Activated T-helper 1 cell treated with anti-CD3 and anti-CD28 coated beads, Interleukin-2, amount 50 U/mL, for 16 hours (primary cell): ENCODE measurements around the gene LEFTY1.

Experiments used
- DNase-seq, 2 donors: peaks; one replicate each; pipeline ENCODE4 v3.0.0-alpha.2; 2020; ENCODE audit warnings: low read depth in 1 of 2, low spot score in 1 of 2

LEFTY1 gene

GRCh38 chr1:225915538-225915991 lies 26.6 kb upstream of the LEFTY1 start:
- no peak for DNase-seq

DNA sequence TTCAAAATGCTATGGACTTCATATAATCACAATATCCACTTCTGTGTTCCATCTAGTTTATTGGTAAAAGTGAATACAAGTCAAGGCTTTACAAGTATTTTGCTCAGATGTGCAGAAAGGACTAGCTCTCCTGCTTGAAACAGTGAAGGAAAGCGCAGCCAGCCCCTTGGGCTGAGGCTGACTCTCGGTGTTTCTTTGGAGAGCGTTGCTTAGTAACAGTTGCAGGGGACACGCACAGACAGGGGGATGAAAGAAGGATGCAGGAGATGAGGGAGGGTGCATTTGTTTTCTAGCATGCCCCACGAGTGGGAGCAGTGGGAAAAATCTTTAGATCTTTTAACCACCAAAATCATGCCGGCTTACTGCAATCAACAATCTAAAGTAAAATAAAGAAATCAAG lies 26.0 kb upstream of the LEFTY1 start:
- DNase-seq, result no peak

GRCh38 chr1:225914391-225914790 lies 25.4 kb upstream of the LEFTY1 start:
- DNase-seq, result no peak

DNA sequence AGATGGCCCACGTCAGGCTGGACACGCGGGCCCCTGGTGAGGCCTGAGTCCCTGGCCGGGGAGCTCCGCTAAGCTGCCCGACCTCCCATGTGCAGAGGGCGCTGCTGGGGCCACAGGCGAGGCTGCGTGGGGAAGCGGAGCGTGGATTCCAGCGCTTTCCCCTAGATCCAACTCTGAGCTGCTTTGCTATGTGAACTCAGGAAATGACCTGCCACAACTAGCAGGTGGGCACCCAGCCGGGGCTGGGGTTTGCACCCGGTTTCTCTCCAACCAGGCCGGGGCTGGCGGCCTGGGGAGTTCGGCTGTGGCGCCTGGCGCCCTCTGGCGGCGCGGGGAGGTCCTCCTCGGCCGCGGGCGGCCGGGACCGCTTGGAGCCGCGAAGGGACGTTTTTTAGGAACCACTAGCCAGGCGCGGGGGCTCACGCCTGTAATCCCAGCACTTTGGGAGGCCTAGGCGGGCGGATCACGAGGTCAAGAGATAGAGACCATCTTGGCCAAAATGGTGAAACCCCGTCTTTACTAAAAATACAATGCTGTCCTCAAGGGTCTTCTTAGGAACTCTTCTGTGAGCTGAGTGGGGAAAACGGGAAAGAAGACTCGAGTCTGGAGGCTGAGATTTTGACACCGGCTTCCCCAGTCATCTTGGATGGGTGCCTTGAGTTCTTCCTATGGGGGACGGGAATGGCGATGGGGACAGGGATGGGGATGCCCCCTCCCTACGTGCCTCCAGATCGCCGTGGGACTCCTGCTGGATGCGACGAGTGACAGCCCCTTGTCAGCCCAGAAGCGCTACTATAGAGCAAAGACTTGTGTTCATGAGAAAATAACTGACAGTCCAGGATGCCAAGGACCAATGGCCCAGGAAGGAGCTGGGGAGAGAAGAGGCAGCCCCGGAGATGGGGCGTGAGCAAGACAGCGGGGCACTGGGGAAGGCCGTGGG lies 22.5 kb upstream of the LEFTY1 start:
- peak; percentile 56 to 57 for DNase-seq

- DNase-seq, result no peak
Observed at GRCh38 chr1:225909477-225909876, 20.5 kb upstream of the LEFTY1 start.

DNA sequence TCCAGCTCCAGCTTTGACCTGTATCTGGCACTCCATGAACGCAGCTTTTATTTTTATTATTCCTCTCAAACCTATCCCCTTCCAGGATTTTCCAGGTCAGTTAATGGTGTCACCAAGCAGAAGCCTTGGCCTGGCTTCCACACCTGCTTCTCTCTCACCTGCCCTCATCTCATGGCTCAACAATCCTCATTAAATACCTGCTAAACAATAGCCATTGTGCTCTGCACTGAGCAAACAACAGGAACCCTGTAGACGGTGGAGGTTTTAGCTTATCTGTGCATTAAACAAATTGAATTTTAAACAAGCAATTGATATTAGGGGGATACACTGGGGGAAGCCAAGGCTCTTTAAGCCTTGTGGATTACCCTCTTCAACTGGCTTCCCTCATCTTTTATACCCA lies 19.8 kb upstream of the LEFTY1 start:
- DNase-seq, result no peak

GRCh38 chr1:225908013-225908640 lies 19.2 kb upstream of the LEFTY1 start:
- no peak for DNase-seq

GRCh38 chr1:225907341-225907740 lies 18.4 kb upstream of the LEFTY1 start:
- DNase-seq, result no peak

- no peak for DNase-seq
Observed at GRCh38 chr1:225906467-225906866, 17.5 kb upstream of the LEFTY1 start.

GRCh38 chr1:225903623-225904022 lies 14.7 kb upstream of the LEFTY1 start:
- no peak for DNase-seq

GRCh38 chr1:225899044-225899925 lies 10.3 kb upstream of the LEFTY1 start:
- DNase-seq, result no peak

DNA sequence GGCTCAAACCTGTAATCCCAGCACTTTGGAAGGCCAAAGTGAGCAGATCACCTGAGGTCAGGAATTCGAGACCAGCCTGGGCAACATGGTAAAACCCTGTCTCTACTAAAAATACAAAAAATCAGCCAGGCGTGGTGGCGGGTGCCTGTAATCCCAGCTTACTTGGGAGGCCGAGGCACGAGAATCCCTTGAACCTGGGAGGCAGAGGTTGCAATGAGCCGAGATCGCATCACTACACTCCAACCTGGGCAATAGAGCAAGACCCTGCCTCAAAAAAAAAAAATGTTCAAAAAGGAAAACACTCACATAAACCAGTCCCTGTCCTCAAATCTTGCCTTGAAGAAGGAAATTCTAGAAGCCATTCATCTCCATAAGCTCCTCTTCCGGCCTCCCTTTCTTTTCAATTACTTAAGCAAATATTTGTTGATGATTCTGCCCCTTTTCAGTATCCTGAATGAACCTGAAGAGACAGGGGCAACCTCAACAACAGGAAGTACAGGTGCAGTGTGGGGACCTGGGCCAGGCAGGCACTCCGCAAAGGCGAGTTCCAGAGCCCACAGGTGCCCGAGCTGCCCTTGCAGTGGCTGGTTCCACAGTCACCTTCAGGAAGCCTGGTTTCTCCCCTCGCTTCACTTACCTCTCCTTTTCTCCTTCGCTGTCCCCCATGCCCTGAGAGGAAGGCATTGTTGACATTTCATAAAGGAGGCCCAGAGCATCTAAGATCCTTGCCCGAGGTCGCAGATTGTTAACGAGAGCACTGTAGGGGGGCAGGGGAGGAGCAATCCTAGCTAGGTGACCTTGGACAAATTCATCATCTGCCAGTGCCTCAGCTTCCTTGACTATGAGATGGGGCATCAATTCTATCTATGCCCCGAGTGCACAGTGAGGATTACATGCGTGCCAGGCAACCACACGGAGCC lies 8.9 kb upstream of the LEFTY1 start:
- DNase-seq, result no peak

DNA sequence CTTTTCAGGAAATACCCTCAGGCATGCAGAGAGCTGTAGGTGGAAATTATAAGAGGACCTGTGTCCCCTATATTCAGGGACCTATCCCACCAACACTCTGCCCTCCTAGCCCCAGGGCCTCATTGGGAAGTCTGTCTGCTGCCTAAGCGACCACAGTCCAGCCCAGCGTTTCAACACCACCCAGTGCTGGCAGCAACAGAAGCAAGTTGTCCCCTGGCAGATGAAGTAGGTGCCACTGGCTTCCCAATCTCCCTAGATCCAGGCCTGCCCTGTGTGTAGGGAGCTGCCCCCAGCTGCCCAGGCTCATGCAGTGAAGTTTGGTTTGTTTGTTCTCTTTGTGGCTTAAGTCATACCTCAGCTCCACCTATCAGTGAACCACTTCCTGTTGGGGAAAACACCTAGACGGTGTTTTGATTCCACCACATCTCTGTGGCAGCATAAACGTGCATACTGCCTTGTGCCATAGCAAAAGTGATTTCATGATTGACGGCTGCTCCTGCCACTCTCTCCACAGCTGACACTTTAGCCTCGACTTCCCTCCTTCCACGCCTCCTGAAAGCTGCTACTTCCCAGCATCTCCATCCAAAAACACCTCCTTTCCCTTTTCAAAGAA lies 8.1 kb upstream of the LEFTY1 start:
- peak; percentile 37 to 60 for DNase-seq

DNA sequence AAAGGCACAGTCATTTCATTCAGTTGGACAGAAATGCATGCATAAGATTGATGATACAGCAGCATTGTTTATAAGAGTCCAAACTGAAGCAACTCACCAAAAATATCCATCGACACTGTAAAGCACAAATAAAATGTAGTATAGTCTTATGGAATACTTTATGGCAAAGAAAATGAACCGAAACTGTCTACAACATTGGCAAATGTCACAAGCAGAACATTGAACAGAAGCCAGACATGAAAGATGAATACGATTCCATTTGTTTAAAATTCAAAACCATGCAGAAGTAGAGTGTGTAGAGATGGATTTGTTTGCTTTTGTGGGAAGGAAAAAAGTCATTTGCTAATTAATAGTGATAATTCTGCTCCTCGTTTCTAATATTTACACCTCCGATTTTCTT lies 7.5 kb upstream of the LEFTY1 start:
- DNase-seq, result no peak

- no peak for DNase-seq
Observed at GRCh38 chr1:225892307-225892706, 3.4 kb upstream of the LEFTY1 start.

- DNase-seq, result no peak
Observed at GRCh38 chr1:225891229-225891972, 2.5 kb upstream of the LEFTY1 start.

DNA sequence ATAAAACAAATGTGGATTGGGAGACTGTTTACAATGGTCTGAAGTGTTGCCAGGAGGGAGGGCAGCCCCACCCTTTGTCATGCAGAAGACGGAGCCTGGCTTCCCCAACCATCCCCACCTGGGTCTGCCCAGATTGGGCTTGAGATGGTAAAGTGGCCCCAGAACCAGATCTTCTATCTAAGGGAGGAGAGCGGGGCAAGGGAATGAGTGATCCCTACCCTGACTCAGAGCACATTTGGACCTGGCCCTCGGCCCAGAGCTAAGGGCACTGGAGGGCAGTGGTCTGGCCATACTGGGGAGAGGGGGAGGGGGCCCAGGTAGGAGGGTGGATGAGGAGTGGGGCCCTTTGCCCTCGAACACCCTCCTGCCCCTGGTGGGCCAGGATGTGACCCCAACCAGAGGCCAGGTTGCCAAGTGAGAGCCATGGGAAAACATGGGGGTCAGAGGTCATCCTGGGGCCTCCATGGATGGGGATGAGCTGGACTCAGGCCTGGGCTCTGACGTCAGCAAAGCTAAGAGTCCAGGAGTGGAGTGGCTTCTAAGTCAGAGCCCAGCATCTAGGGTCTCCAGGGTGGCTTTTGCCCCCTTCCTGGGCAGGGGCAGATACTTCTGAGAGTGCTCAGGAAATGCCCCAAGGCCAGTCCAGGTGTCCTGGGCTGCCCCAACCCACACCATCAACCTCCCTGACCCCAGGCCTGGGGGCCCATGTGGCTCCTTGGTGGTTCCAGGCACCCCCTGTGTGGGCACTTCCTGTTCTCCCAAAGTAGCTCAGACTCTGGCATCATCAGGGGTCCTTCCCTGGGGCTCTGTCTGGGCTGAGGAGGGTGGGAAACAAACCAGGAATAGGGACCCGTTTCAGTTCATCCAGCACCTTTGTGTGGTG lies 1.6 kb upstream of the LEFTY1 start:
- DNase-seq, result no peak

DNA sequence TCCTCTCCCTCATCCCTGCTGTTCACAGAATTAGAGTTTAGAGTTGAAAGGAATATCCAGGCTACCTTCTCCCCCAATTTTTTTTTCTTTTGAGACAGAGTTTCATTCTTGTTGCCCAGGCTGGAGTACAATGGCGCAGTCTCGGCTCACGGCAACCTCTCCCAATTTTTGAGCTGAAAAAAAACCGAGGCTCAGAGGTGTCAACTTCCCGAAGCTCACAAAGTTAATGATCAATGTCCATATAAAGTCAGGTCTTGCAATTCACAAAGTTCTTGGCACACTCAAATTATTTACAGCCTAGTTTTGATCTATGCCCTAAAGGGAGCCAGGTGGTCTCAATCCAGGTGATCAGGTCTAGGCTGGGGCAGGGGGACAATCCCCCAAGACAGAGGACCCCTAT lies 797 bp upstream of the LEFTY1 start:
- no peak for DNase-seq
